Measurements from ENCODE around the gene GSDMA.

DNA sequence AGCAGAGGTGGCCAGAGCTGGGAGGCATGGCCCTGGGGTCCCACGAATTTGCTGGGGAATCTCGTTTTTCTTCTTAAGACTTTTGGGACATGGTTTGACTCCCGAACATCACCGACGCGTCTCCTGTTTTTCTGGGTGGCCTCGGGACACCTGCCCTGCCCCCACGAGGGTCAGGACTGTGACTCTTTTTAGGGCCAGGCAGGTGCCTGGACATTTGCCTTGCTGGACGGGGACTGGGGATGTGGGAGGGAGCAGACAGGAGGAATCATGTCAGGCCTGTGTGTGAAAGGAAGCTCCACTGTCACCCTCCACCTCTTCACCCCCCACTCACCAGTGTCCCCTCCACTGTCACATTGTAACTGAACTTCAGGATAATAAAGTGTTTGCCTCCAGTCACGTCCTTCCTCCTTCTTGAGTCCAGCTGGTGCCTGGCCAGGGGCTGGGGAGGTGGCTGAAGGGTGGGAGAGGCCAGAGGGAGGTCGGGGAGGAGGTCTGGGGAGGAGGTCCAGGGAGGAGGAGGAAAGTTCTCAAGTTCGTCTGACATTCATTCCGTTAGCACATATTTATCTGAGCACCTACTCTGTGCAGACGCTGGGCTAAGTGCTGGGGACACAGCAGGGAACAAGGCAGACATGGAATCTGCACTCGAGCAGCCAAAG lies 54.7 kb downstream of the GSDMA start:
- TF ChIP-seq EZH2phosphoT487 (IDR thresholded peaks at IDR 0.05; ENCODE audit: borderline replicate concordance, low read depth, low read length), result no peak
- TF ChIP-seq, protein P1, sequence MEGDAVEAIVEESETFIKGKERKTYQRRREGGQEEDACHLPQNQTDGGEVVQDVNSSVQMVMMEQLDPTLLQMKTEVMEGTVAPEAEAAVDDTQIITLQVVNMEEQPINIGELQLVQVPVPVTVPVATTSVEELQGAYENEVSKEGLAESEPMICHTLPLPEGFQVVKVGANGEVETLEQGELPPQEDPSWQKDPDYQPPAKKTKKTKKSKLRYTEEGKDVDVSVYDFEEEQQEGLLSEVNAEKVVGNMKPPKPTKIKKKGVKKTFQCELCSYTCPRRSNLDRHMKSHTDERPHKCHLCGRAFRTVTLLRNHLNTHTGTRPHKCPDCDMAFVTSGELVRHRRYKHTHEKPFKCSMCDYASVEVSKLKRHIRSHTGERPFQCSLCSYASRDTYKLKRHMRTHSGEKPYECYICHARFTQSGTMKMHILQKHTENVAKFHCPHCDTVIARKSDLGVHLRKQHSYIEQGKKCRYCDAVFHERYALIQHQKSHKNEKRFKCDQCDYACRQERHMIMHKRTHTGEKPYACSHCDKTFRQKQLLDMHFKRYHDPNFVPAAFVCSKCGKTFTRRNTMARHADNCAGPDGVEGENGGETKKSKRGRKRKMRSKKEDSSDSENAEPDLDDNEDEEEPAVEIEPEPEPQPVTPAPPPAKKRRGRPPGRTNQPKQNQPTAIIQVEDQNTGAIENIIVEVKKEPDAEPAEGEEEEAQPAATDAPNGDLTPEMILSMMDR (conservative IDR thresholded peaks at IDR 0.05; ENCODE audit: low read length), result no peak

Data from OCI-LY7 (cell line).